GM06990 (cell line): ENCODE measurements around the gene DBI.

Experiments used
- DNase-seq: peaks from one replicate; pipeline ENCODE4 v3.0.0-alpha.2; 2011; ENCODE audit not compliant: insufficient read length; ENCODE audit errors: extremely low read depth
- H3K27me3 ChIP-seq: replicated peaks from 2 replicates; pipeline ENCODE4 v1.6.0; 2011; ENCODE audit warnings: low read length; ENCODE audit not compliant: control insufficient read depth, insufficient read depth
- H3K36me3 ChIP-seq: 2 replicates; pipeline ENCODE4 v1.5.1; 2011; ENCODE audit warnings: low read length; ENCODE audit not compliant: control insufficient read depth, insufficient read depth
- H3K4me3 ChIP-seq: replicated peaks from 2 replicates; pipeline ENCODE4 v1.5.1; 2011; ENCODE audit warnings: low read depth, mild to moderate bottlenecking, control low read depth, low read length
- TF ChIP-seq, protein P1 (sequence below): IDR thresholded peaks from 2 replicates; pipeline ENCODE4 v1.5.1; 2011; ENCODE audit warnings: low read length, control low read depth, mild to moderate bottlenecking, inconsistent platforms; ENCODE audit not compliant: insufficient read depth, poor library complexity, severe bottlenecking

The DBI gene

DNA sequence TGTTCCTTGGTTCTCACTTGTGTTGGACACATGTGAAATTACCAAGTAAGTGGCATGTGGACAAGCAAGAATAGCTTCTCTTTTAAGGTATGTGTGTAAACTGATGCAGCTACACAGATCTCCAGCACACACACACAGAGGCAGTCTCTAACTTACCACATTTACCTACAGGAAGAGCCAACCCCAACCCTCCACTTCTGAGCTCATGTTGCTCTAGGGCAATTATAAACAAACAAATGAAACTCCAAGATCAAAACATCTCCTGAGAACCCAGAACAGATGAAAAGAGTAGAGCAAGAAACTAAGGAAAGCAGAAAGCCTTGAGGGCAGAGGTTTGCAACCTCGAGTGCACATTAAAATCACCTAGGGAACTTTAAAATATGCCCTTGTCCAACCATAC lies 48.9 kb downstream of the DBI start:
- no peak for DNase-seq
- TF ChIP-seq, protein P1, sequence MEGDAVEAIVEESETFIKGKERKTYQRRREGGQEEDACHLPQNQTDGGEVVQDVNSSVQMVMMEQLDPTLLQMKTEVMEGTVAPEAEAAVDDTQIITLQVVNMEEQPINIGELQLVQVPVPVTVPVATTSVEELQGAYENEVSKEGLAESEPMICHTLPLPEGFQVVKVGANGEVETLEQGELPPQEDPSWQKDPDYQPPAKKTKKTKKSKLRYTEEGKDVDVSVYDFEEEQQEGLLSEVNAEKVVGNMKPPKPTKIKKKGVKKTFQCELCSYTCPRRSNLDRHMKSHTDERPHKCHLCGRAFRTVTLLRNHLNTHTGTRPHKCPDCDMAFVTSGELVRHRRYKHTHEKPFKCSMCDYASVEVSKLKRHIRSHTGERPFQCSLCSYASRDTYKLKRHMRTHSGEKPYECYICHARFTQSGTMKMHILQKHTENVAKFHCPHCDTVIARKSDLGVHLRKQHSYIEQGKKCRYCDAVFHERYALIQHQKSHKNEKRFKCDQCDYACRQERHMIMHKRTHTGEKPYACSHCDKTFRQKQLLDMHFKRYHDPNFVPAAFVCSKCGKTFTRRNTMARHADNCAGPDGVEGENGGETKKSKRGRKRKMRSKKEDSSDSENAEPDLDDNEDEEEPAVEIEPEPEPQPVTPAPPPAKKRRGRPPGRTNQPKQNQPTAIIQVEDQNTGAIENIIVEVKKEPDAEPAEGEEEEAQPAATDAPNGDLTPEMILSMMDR = no peak
- Histone ChIP-seq H3K27me3 (no peaks in the 10 kb centered on the region; the same call in 1 of the 2 replicates), H3K4me3 (no peak overlapping the region), H3K36me3 (no peaks in the 10 kb centered on the region)

DNA sequence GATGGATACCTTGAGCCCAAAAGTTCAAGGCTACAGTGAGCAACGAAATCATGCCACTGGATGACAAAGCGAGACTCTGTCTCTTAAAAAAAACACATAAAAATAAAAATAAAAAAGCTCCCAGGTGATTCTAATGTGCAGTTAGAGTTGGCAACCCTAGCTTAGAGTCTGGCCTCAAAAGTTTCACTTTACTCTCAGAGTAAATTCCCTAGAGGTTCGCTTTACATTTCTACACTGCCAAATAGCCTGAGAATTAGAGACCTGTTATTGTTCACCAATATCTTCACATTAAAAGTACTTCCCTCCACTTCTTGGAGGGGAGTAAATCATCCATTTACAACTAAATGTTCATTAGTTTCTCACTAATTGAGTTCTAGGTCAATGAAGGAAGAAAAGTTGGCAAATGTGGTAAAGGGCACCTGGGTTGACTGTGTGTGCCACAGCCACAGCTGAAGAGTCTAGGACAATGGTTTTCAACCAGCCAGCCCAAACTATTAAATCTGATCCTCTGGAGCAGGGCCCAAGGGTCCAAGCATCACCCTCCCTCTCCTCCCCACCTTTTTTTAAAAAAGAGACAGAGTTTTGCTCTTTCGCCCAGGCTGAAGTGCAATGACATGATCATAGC lies 49.6 kb downstream of the DBI start:
- no peak for DNase-seq
- Histone ChIP-seq H3K4me3 (no peak overlapping the region), H3K27me3 (no peaks in the 10 kb centered on the region; the same call in 1 of the 2 replicates), H3K36me3 (no peaks in the 10 kb centered on the region)
- TF ChIP-seq, protein P1 = no peak

DNA sequence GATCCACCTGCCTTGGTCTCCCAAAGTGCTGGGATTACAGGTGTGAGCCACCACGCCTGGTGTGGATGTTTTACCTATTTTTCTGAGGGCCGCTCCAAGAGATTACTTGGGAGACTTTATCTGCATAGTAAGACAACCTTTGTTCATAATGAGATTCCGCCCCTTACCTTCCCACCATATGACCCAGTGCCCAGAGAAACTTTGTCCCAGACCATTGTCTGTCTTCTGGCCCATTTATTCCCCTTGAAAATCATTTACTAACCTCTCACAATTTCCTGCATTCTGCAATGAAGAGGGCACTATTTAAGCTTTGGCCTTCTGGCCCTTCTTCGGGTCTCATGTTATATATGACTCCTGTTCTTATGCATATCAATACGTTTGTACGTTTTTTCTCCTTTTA lies 51.1 kb downstream of the DBI start:
- no peak for DNase-seq
- Histone ChIP-seq H3K4me3 (no peak overlapping the region), H3K36me3 (no peaks in the 10 kb centered on the region), H3K27me3 (no peaks in the 10 kb centered on the region; the same call in 1 of the 2 replicates)
- TF ChIP-seq, protein P1 = no peak

DNA sequence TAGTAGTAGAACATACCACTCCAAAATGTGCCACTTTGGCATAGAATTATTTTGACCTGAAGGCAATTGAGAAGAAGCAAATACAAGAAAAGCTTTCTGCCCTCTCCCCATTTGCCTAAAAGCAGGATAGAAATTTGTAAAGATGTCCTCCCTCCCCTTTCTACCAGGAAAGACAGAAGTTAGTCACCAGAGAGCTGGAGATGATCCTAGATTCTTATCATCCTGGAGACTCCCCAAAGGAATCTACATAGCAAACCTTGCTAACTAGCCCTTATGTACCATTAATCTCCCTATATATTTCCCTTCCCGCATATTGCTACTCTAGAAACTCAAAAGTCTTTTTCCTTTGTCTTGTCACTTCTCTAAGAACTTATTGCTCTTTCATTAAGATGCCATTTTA lies 52.3 kb downstream of the DBI start:
- Histone ChIP-seq H3K4me3 (no peak overlapping the region), H3K27me3 (no peaks in the 10 kb centered on the region; the same call in 1 of the 2 replicates), H3K36me3 (no peaks in the 10 kb centered on the region)
- DNase-seq = no peak
- TF ChIP-seq, protein P1 = no peak

DNA sequence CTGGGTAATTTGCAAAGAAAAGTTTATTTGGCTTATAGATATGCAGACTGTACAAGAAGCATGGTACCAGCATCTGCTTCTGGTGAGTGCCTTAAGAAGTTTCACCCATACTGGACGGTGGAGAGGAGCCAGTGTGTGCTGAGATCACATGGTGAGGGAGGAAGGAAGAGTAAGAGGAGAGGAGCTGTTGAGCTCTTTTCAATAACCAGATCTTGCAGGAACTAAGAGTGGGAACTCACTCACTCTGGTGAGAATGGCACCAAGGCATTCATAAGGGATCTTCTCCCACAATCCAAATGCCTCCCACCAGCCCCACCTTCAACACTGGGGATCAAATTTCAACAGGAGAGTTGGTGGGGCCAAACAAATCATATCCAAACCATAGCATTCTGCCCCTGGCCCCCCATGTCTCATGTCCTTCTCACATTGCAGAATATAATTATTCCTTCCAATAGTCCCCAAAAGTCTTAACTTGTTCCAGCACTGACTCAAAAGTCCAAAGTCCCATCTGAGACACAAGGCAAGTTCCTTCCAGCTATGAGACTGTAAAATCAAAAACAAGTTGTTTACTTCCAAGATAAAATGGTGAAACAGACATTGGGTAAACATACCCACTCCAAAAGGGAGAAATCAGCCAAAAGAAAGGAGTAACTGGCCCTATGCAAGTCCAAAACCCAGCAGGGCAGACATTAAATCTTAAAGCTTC lies 53.2 kb downstream of the DBI start:
- no peak overlapping the region for H3K4me3 ChIP-seq
- TF ChIP-seq, protein P1 = no peak
- no peaks in the 10 kb centered on the region; the same call in 1 of the 2 replicates for H3K27me3 ChIP-seq
- DNase-seq = no peak
- H3K36me3 ChIP-seq = no peaks in the 10 kb centered on the region
